ENCODE measurements around the gene COX5A. TPM values are rescaled to one million over a fixed set of nuclear protein-coding genes. Genes with fewer than 3 reads are reported as not detected.

COX5A gene
- total RNA-seq, 6 experiments from 2014 or later: 130 to 169 (median 141) TPM

- Histone ChIP-seq H3K27ac (peak overlapping the region; percentile 72 to 92 (median 77)), H3K4me3 (peak overlapping the region; percentile 80 to 92 (median 84)), H3K36me3 (no peaks in the 10 kb centered on the region), H3K27me3 (no peaks in the 10 kb centered on the region), H3K9me3 (no peaks in the 10 kb centered on the region), H3K4me1 (peaks cover 0 to 53% (median 12%) of the 10 kb centered on the region in 4 donors)
- intact Hi-C loops (cut with DNase I): no loop called here
- WGBS (ENCODE audit: insufficient coverage, low coverage, low lambda C conversion rate, missing lambda C conversion rate): 0% methylated on average over 11 of the region's 11 CpGs
- DNase-seq: no peak
- no peak for TF ChIP-seq POLR2A (IDR thresholded peaks at IDR 0.05)
- TF ChIP-seq, protein P1, sequence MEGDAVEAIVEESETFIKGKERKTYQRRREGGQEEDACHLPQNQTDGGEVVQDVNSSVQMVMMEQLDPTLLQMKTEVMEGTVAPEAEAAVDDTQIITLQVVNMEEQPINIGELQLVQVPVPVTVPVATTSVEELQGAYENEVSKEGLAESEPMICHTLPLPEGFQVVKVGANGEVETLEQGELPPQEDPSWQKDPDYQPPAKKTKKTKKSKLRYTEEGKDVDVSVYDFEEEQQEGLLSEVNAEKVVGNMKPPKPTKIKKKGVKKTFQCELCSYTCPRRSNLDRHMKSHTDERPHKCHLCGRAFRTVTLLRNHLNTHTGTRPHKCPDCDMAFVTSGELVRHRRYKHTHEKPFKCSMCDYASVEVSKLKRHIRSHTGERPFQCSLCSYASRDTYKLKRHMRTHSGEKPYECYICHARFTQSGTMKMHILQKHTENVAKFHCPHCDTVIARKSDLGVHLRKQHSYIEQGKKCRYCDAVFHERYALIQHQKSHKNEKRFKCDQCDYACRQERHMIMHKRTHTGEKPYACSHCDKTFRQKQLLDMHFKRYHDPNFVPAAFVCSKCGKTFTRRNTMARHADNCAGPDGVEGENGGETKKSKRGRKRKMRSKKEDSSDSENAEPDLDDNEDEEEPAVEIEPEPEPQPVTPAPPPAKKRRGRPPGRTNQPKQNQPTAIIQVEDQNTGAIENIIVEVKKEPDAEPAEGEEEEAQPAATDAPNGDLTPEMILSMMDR (IDR thresholded peaks at IDR 0.05): no peak
- no peak for ATAC-seq
Observed at GRCh38 chr15:74872702-74873035, 65.2 kb downstream of the COX5A start.

GRCh38 chr15:74870436-74871215 is 67.2 kb downstream of the COX5A start:
- Histone ChIP-seq H3K27ac (peak overlapping the region; percentile 13 to 42 (median 19)), H3K4me1 (peaks cover 0 to 71% (median 19%) of the 10 kb centered on the region in 4 donors), H3K36me3 (no peaks in the 10 kb centered on the region), H3K4me3 (no peak overlapping the region), H3K27me3 (no peaks in the 10 kb centered on the region), H3K9me3 (no peaks in the 10 kb centered on the region)
- 42% methylated on average over 6 of the region's 6 CpGs for WGBS (ENCODE audit: insufficient coverage, low coverage, low lambda C conversion rate, missing lambda C conversion rate)
- no peak for TF ChIP-seq POLR2A (IDR thresholded peaks at IDR 0.05)
- TF ChIP-seq, protein P1 (IDR thresholded peaks at IDR 0.05): no peak
- intact Hi-C loops (cut with DNase I): no loop called here
- no peak for ATAC-seq
- no peak for DNase-seq

Small RNA genes within 50 kb of the gene (small RNA-seq; reads per million reads assigned to genes)
- gene RF00019: 0 reads per million in 2 experiments

Other genes with a start within 250 kb of the COX5A start
- 10 to 100 TPM; 10.9 to 16.2 (median 11.8) TPM for gene EDC3, start 242.0 kb downstream of the COX5A start, total RNA-seq
- gene CYP1A1, start 212.5 kb downstream of the COX5A start, total RNA-seq: 10 to 100 TPM in 1 of 6 experiments, 1 to 10 TPM in 4, under 1 TPM in 1; 0.31 to 12.5 (median 2.9) TPM
- gene CYP1A2, start 189.2 kb downstream of the COX5A start, total RNA-seq: 100 to 1,000 TPM in 2 of 6 experiments, 10 to 100 TPM in 2, 1 to 10 TPM in 1, under 1 TPM in 1; 0.81 to 235 (median 65.0) TPM
- gene CSK, start 156.0 kb downstream of the COX5A start, total RNA-seq: 10 to 100 TPM; 22.2 to 50.9 (median 32.7) TPM
- gene LMAN1L, start 125.2 kb downstream of the COX5A start, total RNA-seq: not detected
- gene CPLX3, start 111.4 kb downstream of the COX5A start, total RNA-seq: not detected
- 10 to 100 TPM; 19.7 to 25.1 (median 22.1) TPM for gene ULK3, start 94.9 kb downstream of the COX5A start, total RNA-seq
- 10 to 100 TPM; 33.9 to 45.9 (median 41.7) TPM for gene SCAMP2, start 64.7 kb downstream of the COX5A start, total RNA-seq
- 10 to 100 TPM; 23.5 to 69.7 (median 40.8) TPM for gene MPI, start 48.0 kb downstream of the COX5A start, total RNA-seq
- 10 to 100 TPM; 11.1 to 14.7 (median 13.3) TPM for gene FAM219B, start 31.2 kb downstream of the COX5A start, total RNA-seq
- 1 to 10 TPM; 1.5 to 8.5 (median 2.4) TPM for gene RPP25, start 18.7 kb upstream of the COX5A start, total RNA-seq
- 10 to 100 TPM in 3 of 6 experiments, 1 to 10 TPM in 2, under 1 TPM in 1; 0.53 to 15.7 (median 7.7) TPM for gene SCAMP5, start 57.5 kb upstream of the COX5A start, total RNA-seq
- gene PPCDC, start 85.5 kb upstream of the COX5A start, total RNA-seq: 10 to 100 TPM in 2 of 6 experiments, 1 to 10 TPM in 4; 5.9 to 21.5 (median 8.3) TPM

All from right lobe of liver (tissue), 6 donors.